GM19240 (cell line): ENCODE measurements around the gene WNT3.

Experiments
- DNase-seq: peaks from one replicate; pipeline ENCODE4 v3.0.0; 2011; ENCODE audit warnings: low spot score; ENCODE audit not compliant: insufficient read length

WNT3 gene

GRCh38 chr17:46733837-46734475 is 84.5 kb downstream of the WNT3 start:
- DNase-seq = no peak

GRCh38 chr17:46732754-46733398 is 85.6 kb downstream of the WNT3 start:
- no peak for DNase-seq

- no peak for DNase-seq
Measured at GRCh38 chr17:46732160-46732559, 86.3 kb downstream of the WNT3 start.

GRCh38 chr17:46730679-46731078 is 87.8 kb downstream of the WNT3 start:
- DNase-seq = no peak

GRCh38 chr17:46730026-46730425 is 88.5 kb downstream of the WNT3 start:
- no peak for DNase-seq

GRCh38 chr17:46727572-46728348 is 90.7 kb downstream of the WNT3 start:
- DNase-seq = no peak

- no peak for DNase-seq
Measured at GRCh38 chr17:46726206-46726605, 92.3 kb downstream of the WNT3 start.

- DNase-seq = no peak
Measured at GRCh38 chr17:46722662-46723285, 95.7 kb downstream of the WNT3 start.

GRCh38 chr17:46720408-46720807 is 98.1 kb downstream of the WNT3 start:
- DNase-seq = no peak

- DNase-seq = no peak
Measured at GRCh38 chr17:46719891-46720290, 98.6 kb downstream of the WNT3 start.

GRCh38 chr17:46717999-46718398 is 100.5 kb downstream of the WNT3 start:
- no peak for DNase-seq
